SK-N-SH treated with all-trans-retinoic acid at 6 μM for 48 hours (cell line): Measurements from ENCODE around the gene LRFN2.

Experiments
- ATAC-seq: fragments of 200-7000 bp; cut with Tn5 transposase; 3 replicates; pipeline ENCODE4 v1.9.1; 2020; ENCODE audit warnings: mild to moderate bottlenecking, moderate library complexity
- ARNTL ChIP-seq: fragments of 450-650 bp; formaldehyde crosslinking; IDR thresholded peaks from 2 replicates; pipeline ENCODE4 v1.5.0; 2020; ENCODE audit warnings: low read depth, mild to moderate bottlenecking, moderate library complexity, borderline replicate concordance
- BACH2 ChIP-seq: fragments of 250-450 bp; sonication (Bioruptor Pico); IDR thresholded peaks from 2 replicates; pipeline ENCODE4 v1.9.0; 2021; ENCODE audit warnings: mild to moderate bottlenecking, borderline replicate concordance
- CREB5 ChIP-seq: fragments of 250-450 bp; sonication (Bioruptor Pico); IDR thresholded peaks from 2 replicates; pipeline ENCODE4 v1.5.1; 2020; ENCODE audit warnings: low read depth, mild to moderate bottlenecking, moderate library complexity
- CSRNP3 ChIP-seq: fragments of 250-450 bp; sonication (Bioruptor Pico); IDR thresholded peaks from 2 replicates; pipeline ENCODE4 v1.5.1; 2021; ENCODE audit warnings: mild to moderate bottlenecking, moderate library complexity
- ESRRG ChIP-seq: fragments of 250-450 bp; sonication (Bioruptor Pico); IDR thresholded peaks from 2 replicates; pipeline ENCODE4 v1.6.1; 2021; ENCODE audit warnings: mild to moderate bottlenecking
- ISL1 ChIP-seq: fragments of 250-450 bp; sonication (Bioruptor Pico); IDR thresholded peaks from 2 replicates; pipeline ENCODE4 v2.1.2; 2022; ENCODE audit warnings: mild to moderate bottlenecking, moderate library complexity
- OSR1 ChIP-seq: fragments of 250-450 bp; sonication (Bioruptor Pico); IDR thresholded peaks from 2 replicates; pipeline ENCODE4 v1.8.0; 2022; ENCODE audit warnings: moderate library complexity, mild to moderate bottlenecking, inconsistent platforms
- PATZ1 ChIP-seq: fragments of 250-450 bp; sonication (Bioruptor Pico); IDR thresholded peaks from 2 replicates; pipeline ENCODE4 v1.8.0; 2020; ENCODE audit warnings: mild to moderate bottlenecking, moderate library complexity, borderline replicate concordance
- POU6F1 ChIP-seq: fragments of 250-450 bp; sonication (Bioruptor Pico); IDR thresholded peaks from 2 replicates; pipeline ENCODE4 v1.8.0; 2021; ENCODE audit warnings: low read depth, mild to moderate bottlenecking, moderate library complexity, borderline replicate concordance
- PPARA ChIP-seq: fragments of 250-450 bp; sonication (Bioruptor Pico); IDR thresholded peaks from 2 replicates; pipeline ENCODE4 v1.5.0; 2020; ENCODE audit warnings: mild to moderate bottlenecking, borderline replicate concordance
- RARB ChIP-seq: fragments of 250-450 bp; sonication (Bioruptor Pico); IDR thresholded peaks from 2 replicates; pipeline ENCODE4 v1.8.0; 2021; ENCODE audit warnings: mild to moderate bottlenecking, moderate library complexity
- SNAI2 ChIP-seq: fragments of 250-450 bp; sonication (Bioruptor Pico); IDR thresholded peaks from 2 replicates; pipeline ENCODE4 v1.5.0; 2020; ENCODE audit warnings: mild to moderate bottlenecking, moderate library complexity
- TCF4 ChIP-seq: fragments of 250-450 bp; sonication (Bioruptor Pico); IDR thresholded peaks from 2 replicates; pipeline ENCODE4 v1.8.0; 2021; ENCODE audit warnings: mild to moderate bottlenecking, moderate library complexity, borderline replicate concordance
- TOX ChIP-seq: fragments of 250-450 bp; sonication (Bioruptor Pico); IDR thresholded peaks from 2 replicates; pipeline ENCODE4 v1.8.0; 2021; ENCODE audit warnings: mild to moderate bottlenecking, moderate library complexity, borderline replicate concordance
- TSHZ2 ChIP-seq: fragments of 250-450 bp; sonication (Bioruptor Pico); IDR thresholded peaks from 2 replicates; pipeline ENCODE4 v1.5.0; 2020; ENCODE audit warnings: mild to moderate bottlenecking, moderate library complexity
- ZC3H10 ChIP-seq: fragments of 250-450 bp; sonication (Bioruptor Pico); IDR thresholded peaks from 2 replicates; pipeline ENCODE4 v1.5.1; 2021; ENCODE audit warnings: mild to moderate bottlenecking, moderate library complexity
- ZNF565 ChIP-seq: fragments of 450-650 bp; formaldehyde crosslinking; conservative IDR thresholded peaks from 2 replicates; pipeline ENCODE4 v1.5.0; 2020; ENCODE audit warnings: low read depth, mild to moderate bottlenecking, moderate library complexity
- ZNF70 ChIP-seq: fragments of 450-650 bp; formaldehyde crosslinking; IDR thresholded peaks from 2 replicates; pipeline ENCODE4 v1.5.0; 2020; ENCODE audit warnings: mild to moderate bottlenecking, moderate library complexity

LRFN2 gene

GRCh38 chr6:40559056-40559455 lies 28.1 kb downstream of the LRFN2 start:
- ATAC-seq: no peak

GRCh38 chr6:40558102-40558501 lies 29.1 kb downstream of the LRFN2 start:
- TF ChIP-seq SNAI2 (CRISPR knock-in tag): no peak
- no peak for TF ChIP-seq TSHZ2 (CRISPR knock-in tag)
- TF ChIP-seq ZNF565 (CRISPR knock-in tag): no peak
- no peak for TF ChIP-seq ZC3H10 (CRISPR knock-in tag)
- ATAC-seq: no peak

More at GRCh38 chr6:40559056-40559455, 28.1 kb downstream of the LRFN2 start:
- TF ChIP-seq ZNF70 (no peak), POU6F1 (CRISPR knock-in tag) (no peak), ZC3H10 (CRISPR knock-in tag) (no peak), PATZ1 (CRISPR knock-in tag) (no peak), ZNF565 (CRISPR knock-in tag) (no peak), TCF4 (no peak), ISL1 (CRISPR knock-in tag) (no peak), TSHZ2 (CRISPR knock-in tag) (no peak), CREB5 (CRISPR knock-in tag) (no peak), OSR1 (CRISPR knock-in tag) (no peak)

- TF ChIP-seq ESRRG (CRISPR knock-in tag) (no peak), SNAI2 (CRISPR knock-in tag) (no peak), ZC3H10 (CRISPR knock-in tag) (no peak), PPARA (no peak), TOX (no peak), BACH2 (no peak)
Measured at GRCh38 chr6:40556881-40557280, 30.3 kb downstream of the LRFN2 start.

GRCh38 chr6:40556023-40556422 lies 31.1 kb downstream of the LRFN2 start:
- TF ChIP-seq TOX (no peak), PPARA (no peak), RARB (CRISPR knock-in tag) (no peak), BACH2 (no peak), ZNF565 (CRISPR knock-in tag) (no peak), CSRNP3 (no peak), ISL1 (CRISPR knock-in tag) (no peak), ARNTL (CRISPR knock-in tag) (no peak)
- ATAC-seq: no peak

More at GRCh38 chr6:40556881-40557280, 30.3 kb downstream of the LRFN2 start:
- ATAC-seq: no peak
